Heart right ventricle (tissue), 16 donors: ENCODE data around the gene C10orf71. TPM values are rescaled to one million over a fixed set of nuclear protein-coding genes. Genes with fewer than 3 reads are reported as not detected.
A peak's percentile ranks its signal among the peaks of the same experiment; 100 is the strongest.

Experiments
- ATAC-seq, 8 donors: fragments of 200-7000 bp; cut with Tn5 transposase; one replicate each; pipeline ENCODE4 v1.9.1; 2020; ENCODE audit warnings: mild to moderate bottlenecking in 8 of 8, moderate library complexity in 8 of 8, moderate number of reproducible peaks in 1 of 8
- DNase-seq, 2 donors: peaks; one replicate each; pipeline ENCODE4 v3.0.0-alpha.2; 2020
- H3K27ac ChIP-seq, 10 donors: fragments of 200-600 bp; sonication (generic) in 2 of 10; one replicate each; pipeline versions ENCODE4 v1.5.0 to v1.8.0; 2020 to 2022; ENCODE audit warnings: mild to moderate bottlenecking in 3 of 10
- H3K27me3 ChIP-seq, 7 donors: fragments of 200-600 bp; one replicate each; pipeline ENCODE4 v1.8.0; 2021 to 2022; ENCODE audit warnings: mild to moderate bottlenecking in 2 of 7
- H3K36me3 ChIP-seq, 9 donors: fragments of 200-600 bp; sonication (generic) in 1 of 9; one replicate each; pipeline versions ENCODE4 v1.5.0 to v1.8.0; 2020 to 2022; ENCODE audit warnings: mild to moderate bottlenecking in 2 of 9
- H3K4me1 ChIP-seq, 9 donors: fragments of 200-600 bp; sonication (generic) in 1 of 9; one replicate each; pipeline versions ENCODE4 v1.5.0 to v1.8.0; 2020 to 2022; ENCODE audit warnings: mild to moderate bottlenecking in 4 of 9
- H3K4me3 ChIP-seq, 10 donors: fragments of 200-600 bp; sonication (generic) in 2 of 10; one replicate each; pipeline versions ENCODE4 v1.5.0 to v1.8.0; 2020 to 2022; ENCODE audit warnings: mild to moderate bottlenecking in 7 of 10, moderate library complexity in 2 of 10
- H3K9me3 ChIP-seq, 11 donors: fragments of 200-600 bp in 10 of 11; sonication (generic) in 2 of 11; one replicate each; pipeline versions ENCODE4 v1.5.0 to v1.8.0; 2013 to 2022; ENCODE audit warnings: mild to moderate bottlenecking in 2 of 11, control low read depth in 1 of 11, moderate library complexity in 1 of 11
- CTCF ChIP-seq, 9 donors: fragments of 200-600 bp; sonication (generic) in 2 of 9; IDR thresholded peaks; one replicate each; pipeline versions ENCODE4 v1.5.0 to v1.8.0; 2021 to 2022; ENCODE audit warnings: antibody characterized with exemption in 9 of 9, mild to moderate bottlenecking in 5 of 9, moderate library complexity in 1 of 9
- WGBS, 2 donors: extraction: QIAGEN DNeasy Blood & Tissue Kit; methylation state at CpG; one replicate each; pipeline ENCODE4 v1.1.7; 2013; ENCODE audit warnings: inconsistent platforms in 1 of 2; 5-methylcytosine and 5-hydroxymethylcytosine counted together
- intact Hi-C, 10 donors: fragments of 100-400 bp; cut with DNase I; formaldehyde crosslinking; loops; one replicate each; pipeline versions ENCODE4 v1.11.1 to v1.14.2; 2022
- polyA plus RNA-seq, 2 donors: library from polyadenylated mRNA; stranded (reverse); fragments of 200-250 nt; gene quantifications; one replicate each; pipeline ENCODE4 v1.2.3, GENCODE V29; 2013
- total RNA-seq, 10 donors: library from RNA; stranded (reverse); fragmentation: NEBNext Ultra II Directional in 3 of 10; extraction: Animal tissue kit (Norgen Biotek cat#: 25700) in 3 of 10; gene quantifications; one replicate each; pipeline versions ENCODE4 v1.2.1 to v1.2.4, GENCODE V29; 2021 to 2023
- donor health status: Arrhythmogenic right ventricular cardiomyopathy.
- donor health status: ischemic (EF 13 %, LVEDD 7.1; RV severe dilation, severe dysfunction).
- donor health status: healthy with polysubstance abuse.
- donor health status: DM: no; HTN: yes; CAD: no.
- donor health status: DM: no; HTN: no; CAD: no.
- donor health status: ischemic (EF 25% LVEDD 6.9; RV normal size, moderate dysfunction).
- donor health status: ischemic (EF 25% LVEDD 5.7; RV mildly dilated, moderate dysfunction).
- donor health status: healthy.
- donor health status: DM: yes; HTN: yes; CAD: no.
- donor health status: Ischemic cardiomyopathy.
- donor health status: ischemic (EF 35%, LVEDD 5.7; RV mildly dilated, moderate dysfunction).
- donor health status: nonischemic (EF 11% LVEDD 7.7; RV severe dilation, severe dysfunction).
- donor health status: DM: yes; HTN: yes; CAD: no.
- donor health status: PGD.
- donor health status: ischemic (EF 29% LVEDD 5.4; RV normal size, mild dysfunction).
- donor health status: nonischemic (EF 23%, LVEDD 6.1; RV moderate dilation, normal function).

The C10orf71 gene
- total and polyA plus RNA-seq, 12 donors: 3.6 to 225 (median 149) TPM

- no peak for DNase-seq
- peaks cover 0 to 16% (median 0%) of the 10 kb centered on the region in 9 donors for H3K36me3 ChIP-seq
- peak overlapping the region in 2 of 10 donors; percentile 21 to 72 for H3K27ac ChIP-seq
- peaks cover 2 to 63% (median 35%) of the 10 kb centered on the region in 9 donors for H3K4me1 ChIP-seq
- H3K9me3 ChIP-seq: peaks cover 0 to 8% (median 0%) of the 10 kb centered on the region in 11 donors
- no peaks in the 10 kb centered on the region for H3K27me3 ChIP-seq
- no peak for TF ChIP-seq CTCF (IDR thresholded peaks at IDR 0.05)
- 73 to 77% methylated on average over 9 of the region's 9 CpGs for WGBS, 2 donors
- intact Hi-C loops: loop anchor here in 1 of 10 donors (10.0 kb wide), 1 partner anchor 95 kb away; no protein-coding TSS in a partner anchor
- H3K4me3 ChIP-seq: no peak overlapping the region
- peak in 2 of 8 donors; percentile 23 to 30 for ATAC-seq
These were observed 10.9 kb downstream of the C10orf71 start for GRCh38 chr10:49309691-49310411.

GRCh38 chr10:49310460-49310859, 11.5 kb downstream of the C10orf71 start:
- DNase-seq (no peak), ATAC-seq (no peak)
- intact Hi-C loops: no loop called here
- WGBS, 2 donors: 80 to 86% methylated on average over 5 of the region's 5 CpGs
- Histone ChIP-seq H3K36me3 (peaks cover 0 to 16% (median 0%) of the 10 kb centered on the region in 9 donors), H3K4me1 (peaks cover 2 to 56% (median 32%) of the 10 kb centered on the region in 9 donors), H3K9me3 (peaks cover 0 to 8% (median 0%) of the 10 kb centered on the region in 11 donors), H3K27me3 (no peaks in the 10 kb centered on the region), H3K4me3 (no peak overlapping the region), H3K27ac (peak overlapping the region in 2 of 10 donors; percentile 21 to 72)
- TF ChIP-seq CTCF (IDR thresholded peaks at IDR 0.05): no peak

GRCh38 chr10:49310901-49311554, 12.1 kb downstream of the C10orf71 start:
- ATAC-seq: peak in 6 of 8 donors; percentile 2 to 19 (median 16)
- peaks cover 0 to 8% (median 0%) of the 10 kb centered on the region in 11 donors for H3K9me3 ChIP-seq
- H3K4me3 ChIP-seq: no peak overlapping the region
- intact Hi-C loops: no loop called here
- 63 to 71% methylated on average over 7 of the region's 7 CpGs for WGBS, 2 donors
- H3K36me3 ChIP-seq: peaks cover 0 to 16% (median 0%) of the 10 kb centered on the region in 9 donors
- TF ChIP-seq CTCF (IDR thresholded peaks at IDR 0.05): no peak
- H3K27me3 ChIP-seq: no peaks in the 10 kb centered on the region
- no peak for DNase-seq
- peak overlapping the region in 6 of 10 donors; percentile 5 to 72 (median 34) for H3K27ac ChIP-seq
- H3K4me1 ChIP-seq: peaks cover 2 to 51% (median 28%) of the 10 kb centered on the region in 9 donors

- intact Hi-C loops: no loop called here
These were observed 12.7 kb downstream of the C10orf71 start for GRCh38 chr10:49311555-49312236.

More at GRCh38 chr10:49311555-49312236, 12.7 kb downstream of the C10orf71 start:
- no peak for TF ChIP-seq CTCF (IDR thresholded peaks at IDR 0.05)
- ATAC-seq (peak in 3 of 8 donors; percentile 23 to 46 (median 27)), DNase-seq (no peak)
- Histone ChIP-seq H3K27me3 (no peaks in the 10 kb centered on the region), H3K27ac (peak overlapping the region in 6 of 10 donors; percentile 5 to 72 (median 34)), H3K4me1 (peaks cover 2 to 48% (median 28%) of the 10 kb centered on the region in 9 donors), H3K9me3 (peaks cover 0 to 8% (median 0%) of the 10 kb centered on the region in 11 donors), H3K4me3 (no peak overlapping the region), H3K36me3 (peaks cover 0 to 17% (median 0%) of the 10 kb centered on the region in 9 donors)
- 39 to 46% methylated on average over 4 of the region's 4 CpGs for WGBS, 2 donors
